ENCODE results near the gene LAMA3. TPM values are rescaled to one million over a fixed set of nuclear protein-coding genes. Genes with fewer than 3 reads are reported as not detected.

Gene LAMA3, protein sequence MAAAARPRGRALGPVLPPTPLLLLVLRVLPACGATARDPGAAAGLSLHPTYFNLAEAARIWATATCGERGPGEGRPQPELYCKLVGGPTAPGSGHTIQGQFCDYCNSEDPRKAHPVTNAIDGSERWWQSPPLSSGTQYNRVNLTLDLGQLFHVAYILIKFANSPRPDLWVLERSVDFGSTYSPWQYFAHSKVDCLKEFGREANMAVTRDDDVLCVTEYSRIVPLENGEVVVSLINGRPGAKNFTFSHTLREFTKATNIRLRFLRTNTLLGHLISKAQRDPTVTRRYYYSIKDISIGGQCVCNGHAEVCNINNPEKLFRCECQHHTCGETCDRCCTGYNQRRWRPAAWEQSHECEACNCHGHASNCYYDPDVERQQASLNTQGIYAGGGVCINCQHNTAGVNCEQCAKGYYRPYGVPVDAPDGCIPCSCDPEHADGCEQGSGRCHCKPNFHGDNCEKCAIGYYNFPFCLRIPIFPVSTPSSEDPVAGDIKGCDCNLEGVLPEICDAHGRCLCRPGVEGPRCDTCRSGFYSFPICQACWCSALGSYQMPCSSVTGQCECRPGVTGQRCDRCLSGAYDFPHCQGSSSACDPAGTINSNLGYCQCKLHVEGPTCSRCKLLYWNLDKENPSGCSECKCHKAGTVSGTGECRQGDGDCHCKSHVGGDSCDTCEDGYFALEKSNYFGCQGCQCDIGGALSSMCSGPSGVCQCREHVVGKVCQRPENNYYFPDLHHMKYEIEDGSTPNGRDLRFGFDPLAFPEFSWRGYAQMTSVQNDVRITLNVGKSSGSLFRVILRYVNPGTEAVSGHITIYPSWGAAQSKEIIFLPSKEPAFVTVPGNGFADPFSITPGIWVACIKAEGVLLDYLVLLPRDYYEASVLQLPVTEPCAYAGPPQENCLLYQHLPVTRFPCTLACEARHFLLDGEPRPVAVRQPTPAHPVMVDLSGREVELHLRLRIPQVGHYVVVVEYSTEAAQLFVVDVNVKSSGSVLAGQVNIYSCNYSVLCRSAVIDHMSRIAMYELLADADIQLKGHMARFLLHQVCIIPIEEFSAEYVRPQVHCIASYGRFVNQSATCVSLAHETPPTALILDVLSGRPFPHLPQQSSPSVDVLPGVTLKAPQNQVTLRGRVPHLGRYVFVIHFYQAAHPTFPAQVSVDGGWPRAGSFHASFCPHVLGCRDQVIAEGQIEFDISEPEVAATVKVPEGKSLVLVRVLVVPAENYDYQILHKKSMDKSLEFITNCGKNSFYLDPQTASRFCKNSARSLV (N-terminal part only)
- total RNA-seq (2022; extraction: Qiagen RNA extraction; ENCODE audit: low read depth) = 46.0 to 56.7 TPM (median 53.4 TPM) in 5 replicates

DNA sequence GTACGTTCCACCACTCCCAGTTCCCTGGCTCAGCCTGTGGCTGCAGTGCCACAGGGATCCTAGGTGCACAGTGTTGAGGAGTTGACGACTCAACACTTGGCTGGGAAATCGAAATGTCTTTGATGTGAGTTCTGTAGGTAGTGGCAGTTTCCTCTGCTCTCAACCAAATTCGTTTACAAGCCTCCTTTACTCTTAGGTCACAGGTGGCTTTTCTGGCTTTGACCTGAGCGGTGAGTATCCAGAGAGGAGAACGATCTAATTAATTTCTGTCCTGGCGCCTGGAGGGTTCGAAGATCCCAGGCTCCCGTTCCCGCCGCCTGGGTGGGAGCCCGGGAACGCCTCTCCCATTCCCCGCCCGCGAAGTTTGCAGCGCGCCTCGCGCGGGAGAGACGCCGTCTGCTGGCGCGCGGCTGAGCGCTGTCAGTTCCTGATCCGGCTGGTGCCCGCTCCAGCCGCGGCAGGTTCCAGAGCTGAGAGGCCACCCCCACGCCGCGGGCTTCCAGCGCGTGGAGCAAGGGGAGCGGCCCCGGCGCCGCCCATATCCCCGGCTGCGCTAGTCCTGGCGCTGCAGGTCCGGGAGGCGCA lies at the start of gene LAMA3:
Gene LAMA3 (plus strand): TSS at position 423 of the 585 bp plus-strand sequence. CDS start 231 bp downstream, outside the sequence.

DNA sequence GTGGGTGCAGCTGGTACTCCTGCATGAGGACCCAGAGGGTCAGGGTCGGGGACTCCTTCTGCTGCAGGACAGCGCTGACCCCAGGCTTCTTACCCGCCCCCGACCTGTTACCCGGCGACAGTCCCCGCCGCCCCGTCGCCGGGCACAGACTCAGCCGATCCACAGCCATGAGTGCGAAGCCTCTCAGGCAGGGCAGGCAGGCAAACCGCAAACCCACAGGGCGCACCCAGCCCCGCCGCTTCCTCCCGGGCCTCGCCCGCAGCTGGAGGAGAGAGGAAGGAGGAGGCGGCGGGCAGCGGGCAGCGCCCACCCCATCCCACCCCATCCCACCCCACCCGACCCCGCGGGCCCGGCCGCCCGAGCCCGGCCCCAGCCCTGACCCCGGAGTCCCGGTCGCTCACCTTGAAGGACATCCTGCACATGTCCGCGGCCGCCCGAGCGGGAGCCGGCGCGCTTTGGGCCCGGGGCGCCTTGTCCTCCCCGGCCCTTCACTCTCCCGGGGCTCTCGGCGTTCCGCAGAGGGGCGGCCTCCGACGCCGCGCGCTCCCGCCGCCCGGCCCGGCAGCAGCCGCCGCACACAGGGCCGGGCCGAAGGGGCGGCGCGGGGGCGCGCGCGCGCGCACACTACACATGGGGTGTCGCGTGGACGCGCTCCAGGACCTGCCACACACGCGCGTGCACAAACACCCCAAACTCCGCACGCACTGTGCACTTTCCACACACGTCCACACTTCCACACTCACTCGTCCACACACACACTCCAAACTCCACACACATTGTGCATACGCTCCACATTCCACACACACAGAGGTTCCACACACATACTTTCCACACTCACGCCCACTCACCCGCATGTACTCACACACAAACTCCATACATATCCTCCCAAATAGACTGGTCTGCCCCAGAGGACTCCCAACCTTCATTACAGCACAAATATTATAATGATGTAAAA lies 26.7 kb upstream of the LAMA3 start, which contains the start of gene ANKRD29:
Gene ANKRD29 (minus strand): TSS at position 603 of the 955 bp plus-strand sequence. CDS start 181 bp downstream, at position 422.

Other genes starting within 250 kb of the LAMA3 start
- gene RIOK3, start 236.2 kb upstream of the LAMA3 start, total RNA-seq (2022; extraction: Qiagen RNA extraction; ENCODE audit: low read depth) = 27.6 to 48.6 TPM (median 36.0 TPM) in 5 replicates
- 14.5 to 18.9 TPM (median 15.7 TPM) in 5 replicates for gene RMC1, start 185.9 kb upstream of the LAMA3 start, total RNA-seq (2022; extraction: Qiagen RNA extraction; ENCODE audit: low read depth)
- 82.1 to 131 TPM (median 115 TPM) in 5 replicates for gene NPC1, start 102.9 kb upstream of the LAMA3 start, total RNA-seq (2022; extraction: Qiagen RNA extraction; ENCODE audit: low read depth)
- gene ANKRD29, start 26.5 kb upstream of the LAMA3 start, total RNA-seq (2022; extraction: Qiagen RNA extraction; ENCODE audit: low read depth) = 14.5 to 18.0 TPM (median 16.7 TPM) in 5 replicates